T-cell (primary cell): ENCODE measurements around the gene IFT27. TPM values are rescaled to one million over a fixed set of nuclear protein-coding genes. Genes with fewer than 3 reads are reported as not detected.
A peak's percentile ranks its signal among the peaks of the same experiment; 100 is the strongest.

Experiments
- ATAC-seq, 4 experiments: fragments of 200-7000 bp in 3 of 4; fragments of 150-1000 bp in 1 of 4; cut with Tn5 transposase; replicated peaks in 1 of 4; 1 replicate in 3 of 4; 2 replicates in 1 of 4; pipeline ENCODE4 v1.10.0; 2021; ENCODE audit warnings: moderate library complexity in 3 of 4, mild to moderate bottlenecking in 2 of 4, moderate number of reproducible peaks in 1 of 4
- CTCF ChIA-PET, 2 donors: fragments of 300-600 bp; sonication (Branson Sonifier 250); formaldehyde crosslinking; loops; one replicate each; lab custom pipeline; 2022; ENCODE audit warnings: antibody characterized with exemption in 2 of 2; lab: Charles Lee
- POLR2A ChIA-PET, 2 donors: fragments of 300-600 bp; sonication (Branson Sonifier 250); formaldehyde crosslinking; loops; one replicate each; lab custom pipeline; 2022; ENCODE audit warnings: antibody characterized with exemption in 2 of 2; lab: Charles Lee
- DNase-seq, 35 experiments: peaks; one replicate each; pipeline versions ENCODE4 v3.0.0 to v3.0.0-alpha.2; 2013 to 2023
- H3K27ac ChIP-seq: one replicate; pipeline ENCODE4 v1.5.1; 2013; ENCODE audit warnings: low read length
- H3K27me3 ChIP-seq, 2 experiments: replicated peaks in 1 of 2; 1 replicate in 1 of 2; 2 replicates in 1 of 2; pipeline versions ENCODE4 v1.6.1 to v1.7.0; 2013; ENCODE audit warnings: low read length in 1 of 2, mixed read lengths in 1 of 2; ENCODE audit not compliant: control insufficient read depth in 2 of 2, insufficient read depth in 2 of 2; ENCODE audit errors: extremely low read depth in 1 of 2
- H3K36me3 ChIP-seq, 2 donors: 1 replicate in 1 of 2; 2 replicates in 1 of 2; pipeline versions ENCODE4 v1.6.1 to v1.7.0; 2013; ENCODE audit warnings: low read length in 1 of 2; ENCODE audit not compliant: control insufficient read depth in 2 of 2, insufficient read depth in 1 of 2; ENCODE audit errors: extremely low read depth in 1 of 2
- H3K4me1 ChIP-seq, 2 experiments: 1 replicate in 1 of 2; 2 replicates in 1 of 2; pipeline versions ENCODE4 v1.6.1 to v1.7.0; 2013; ENCODE audit warnings: low read length in 2 of 2, mixed read lengths in 1 of 2; ENCODE audit not compliant: insufficient read depth in 2 of 2, control insufficient read depth in 1 of 2; ENCODE audit errors: extremely low read depth in 1 of 2
- H3K4me3 ChIP-seq, 2 donors: 1 replicate in 1 of 2; 2 replicates in 1 of 2; pipeline versions ENCODE4 v1.5.1 to v1.7.0; 2013; ENCODE audit warnings: mild to moderate bottlenecking in 2 of 2, low read length in 1 of 2, moderate library complexity in 1 of 2; ENCODE audit not compliant: control insufficient read depth in 1 of 2; ENCODE audit errors: extremely low read depth in 1 of 2
- H3K9me3 ChIP-seq: 2 replicates; pipeline ENCODE4 v1.7.0; 2013
- H3K27ac Mint-ChIP-seq, 2 donors: one replicate each; pipeline ENCODE4 v1.8.0; 2020 to 2021; ENCODE audit warnings: mild to moderate bottlenecking in 2 of 2, mixed read lengths in 2 of 2
- H3K27me3 Mint-ChIP-seq, 2 donors: one replicate each; pipeline ENCODE4 v1.8.0; 2021 to 2022; ENCODE audit warnings: mixed read lengths in 2 of 2
- H3K36me3 Mint-ChIP-seq: one replicate; pipeline ENCODE4 v1.8.0; 2021; ENCODE audit warnings: mixed read lengths
- H3K4me1 Mint-ChIP-seq, 3 donors: one replicate each; pipeline ENCODE4 v1.8.0; 2020 to 2022; ENCODE audit warnings: mixed read lengths in 3 of 3, mild to moderate bottlenecking in 1 of 3
- H3K4me3 Mint-ChIP-seq, 3 donors: one replicate each; pipeline ENCODE4 v1.8.0; 2020 to 2022; ENCODE audit warnings: mild to moderate bottlenecking in 3 of 3, mixed read lengths in 3 of 3, moderate library complexity in 3 of 3
- H3K9me3 Mint-ChIP-seq, 3 donors: one replicate each; pipeline ENCODE4 v1.8.0; 2020 to 2022; ENCODE audit warnings: mixed read lengths in 3 of 3
- WGBS: methylation state at CpG from one replicate; pipeline ENCODE4 v1.1.5; 2013; ENCODE audit warnings: missing lambda C conversion rate; ENCODE audit not compliant: insufficient coverage; 5-methylcytosine and 5-hydroxymethylcytosine counted together
- total RNA-seq, 35 experiments: library from RNA in 6 of 35; stranded (reverse) in 6 of 35; fragments of 120-200 nt in 1 of 35; gene quantifications; one replicate each; pipeline versions ENCODE4 v1.2.1 to v1.2.4 and lab custom pipeline; 2013 to 2026

The IFT27 gene
- total RNA-seq, 5 donors from 2014 or later (not counting 1 experiment from before 2014, with no cell fraction given) = 19.1 to 34.5 (median 32.0) TPM

- DNase-seq (no peak), ATAC-seq (no peak)
- Mint-ChIP-seq H3K4me1 (peaks cover 19 to 35% (median 28%) of the 10 kb centered on the region in 3 donors), H3K4me3 (no peak overlapping the region), H3K27ac (no peak overlapping the region), H3K9me3 (no peaks in the 10 kb centered on the region), H3K27me3 (peaks cover 32 to 39% of the 10 kb centered on the region in 2 donors), H3K36me3 (no peaks in the 10 kb centered on the region)
- Histone ChIP-seq H3K4me3 (no peak overlapping the region), H3K27me3 (peaks cover 0 to 30% of the 10 kb centered on the region in 2 experiments), H3K4me1 (peaks cover 9 to 17% of the 10 kb centered on the region in 2 experiments), H3K27ac (no peak overlapping the region), H3K9me3 (no peaks in the 10 kb centered on the region), H3K36me3 (no peaks in the 10 kb centered on the region)
- POLR2A ChIA-PET = no interaction called here
- WGBS = 71% methylated on average over 1 of the region's 3 CpGs
- CTCF ChIA-PET = interaction anchor here in 1 of 2 donors (0.6 kb wide), 1 partner anchor 76 kb away, joined by 3 read pairs; no protein-coding TSS in a partner anchor
Measured at GRCh38 chr22:36811094-36811800, 35.3 kb upstream of the IFT27 start.

DNA sequence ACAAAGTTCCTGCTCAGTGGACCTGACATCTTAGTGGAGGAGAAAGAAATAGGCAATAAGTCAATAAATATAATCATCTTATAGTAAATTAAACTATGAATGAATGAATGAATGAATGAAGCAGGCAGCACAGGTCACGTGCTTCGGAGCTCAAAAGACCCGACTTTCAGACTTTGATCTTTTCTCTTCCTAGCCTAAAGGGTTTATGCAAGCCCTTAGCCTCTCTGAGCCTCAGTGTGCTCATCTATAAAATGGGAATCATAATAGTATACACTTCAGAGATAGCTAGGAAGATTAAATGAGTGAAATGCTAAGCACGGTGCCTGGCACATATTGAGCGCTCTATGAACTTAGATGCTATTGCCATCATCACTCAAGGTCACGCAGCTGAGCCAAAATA lies 33.4 kb upstream of the IFT27 start:
- ChIA-PET POLR2A (no interaction called here), CTCF (interaction anchor here in 1 of 2 donors (0.9 kb wide), 1 partner anchor 29 kb away, joined by 3 read pairs; no protein-coding TSS in a partner anchor)
- Mint-ChIP-seq H3K4me3 (peak overlapping the region in 1 of 3 donors; percentile 48), H3K27ac (no peak overlapping the region), H3K4me1 (peaks cover 19 to 25% (median 22%) of the 10 kb centered on the region in 3 donors), H3K36me3 (no peaks in the 10 kb centered on the region), H3K9me3 (no peaks in the 10 kb centered on the region), H3K27me3 (peaks cover 17 to 20% of the 10 kb centered on the region in 2 donors)
- no peak for DNase-seq
- H3K4me3 ChIP-seq = no peak overlapping the region
- peaks cover 9 to 14% of the 10 kb centered on the region in 2 experiments for H3K4me1 ChIP-seq
- WGBS = 93% methylated on average over 3 of the region's 6 CpGs
- H3K27me3 ChIP-seq = peaks cover 0 to 15% of the 10 kb centered on the region in 2 experiments
- no peaks in the 10 kb centered on the region for H3K36me3 ChIP-seq
- H3K27ac ChIP-seq = no peak overlapping the region
- ATAC-seq = no peak
- no peaks in the 10 kb centered on the region for H3K9me3 ChIP-seq

DNA sequence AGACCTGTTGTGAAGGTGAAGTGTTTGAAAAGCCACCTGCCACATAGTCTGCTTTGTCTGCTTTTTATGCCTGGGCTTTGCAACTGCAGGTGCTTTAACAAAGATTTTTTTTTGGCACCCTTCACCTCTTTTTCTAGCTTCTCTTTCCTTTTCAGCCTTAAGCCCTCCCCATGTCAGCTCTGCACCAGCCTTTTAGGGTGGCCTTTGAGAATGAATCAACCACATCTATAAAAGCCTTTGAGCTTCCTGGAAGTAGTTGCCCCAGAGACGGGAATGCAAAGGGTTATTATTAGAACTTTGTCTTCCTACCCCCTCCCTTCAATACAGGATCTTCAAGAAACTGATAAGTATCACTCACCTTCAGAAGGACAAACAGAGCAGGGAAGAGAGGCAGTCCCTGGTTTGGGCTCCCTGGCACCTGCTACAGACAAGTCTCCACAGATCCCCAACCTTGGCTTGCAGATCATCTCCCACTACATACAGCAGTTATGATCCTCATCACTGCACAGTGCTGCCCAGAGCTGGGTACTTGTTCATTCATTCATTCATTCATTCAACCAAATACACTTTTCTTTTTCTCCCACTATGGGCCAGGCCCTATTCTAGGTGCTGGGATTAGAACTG lies 32.9 kb upstream of the IFT27 start:
- POLR2A ChIA-PET = no interaction called here
- Histone ChIP-seq H3K4me3 (no peak overlapping the region), H3K9me3 (no peaks in the 10 kb centered on the region), H3K27me3 (peaks cover 0 to 17% of the 10 kb centered on the region in 2 experiments), H3K4me1 (peaks cover 9 to 14% of the 10 kb centered on the region in 2 experiments), H3K36me3 (no peaks in the 10 kb centered on the region), H3K27ac (no peak overlapping the region)
- H3K9me3 Mint-ChIP-seq = no peaks in the 10 kb centered on the region
- H3K4me3 Mint-ChIP-seq = peak overlapping the region; percentile 11 to 48 (median 31)
- ATAC-seq (peak; percentile 49 to 68 (median 56)), DNase-seq (peak in 1 of 35 experiments; percentile 9)
- peak overlapping the region; percentile 41 to 53 for H3K27ac Mint-ChIP-seq
- H3K36me3 Mint-ChIP-seq = no peaks in the 10 kb centered on the region
- H3K27me3 Mint-ChIP-seq = peaks cover 14 to 21% of the 10 kb centered on the region in 2 donors
- no CpG with 5 or more reads among the region's 1 CpG for WGBS
- CTCF ChIA-PET = interaction anchor here in 1 of 2 donors (0.9 kb wide), 1 partner anchor 29 kb away, joined by 3 read pairs; no protein-coding TSS in a partner anchor
- peaks cover 19 to 25% (median 22%) of the 10 kb centered on the region in 3 donors for H3K4me1 Mint-ChIP-seq

GRCh38 chr22:36807627-36808026 lies 31.7 kb upstream of the IFT27 start:
- DNase-seq = no peak
- peaks cover 9 to 14% of the 10 kb centered on the region in 2 experiments for H3K4me1 ChIP-seq
- POLR2A ChIA-PET = no interaction called here
- Mint-ChIP-seq H3K4me1 (peaks cover 19 to 25% (median 22%) of the 10 kb centered on the region in 3 donors), H3K27me3 (peaks cover 6 to 13% of the 10 kb centered on the region in 2 donors), H3K9me3 (no peaks in the 10 kb centered on the region), H3K4me3 (peak overlapping the region in 1 of 3 donors; percentile 48), H3K36me3 (no peaks in the 10 kb centered on the region), H3K27ac (no peak overlapping the region)
- CTCF ChIA-PET = no interaction called here
- ATAC-seq = no peak
- H3K4me3 ChIP-seq = no peak overlapping the region
- 90% methylated on average over 3 of the region's 7 CpGs for WGBS
- H3K27ac ChIP-seq = no peak overlapping the region
- H3K36me3 ChIP-seq = no peaks in the 10 kb centered on the region
- no peaks in the 10 kb centered on the region for H3K9me3 ChIP-seq
- peaks cover 0 to 13% of the 10 kb centered on the region in 2 experiments for H3K27me3 ChIP-seq

- peaks cover 6 to 8% of the 10 kb centered on the region in 2 donors for H3K27me3 Mint-ChIP-seq
- Histone ChIP-seq H3K4me3 (no peak overlapping the region), H3K27ac (no peak overlapping the region), H3K27me3 (peaks cover 0 to 16% of the 10 kb centered on the region in 2 experiments), H3K4me1 (peaks cover 9 to 14% of the 10 kb centered on the region in 2 experiments), H3K36me3 (no peaks in the 10 kb centered on the region), H3K9me3 (no peaks in the 10 kb centered on the region)
- CTCF ChIA-PET = no interaction called here
- H3K4me3 Mint-ChIP-seq = no peak overlapping the region
- ATAC-seq (no peak), DNase-seq (no peak)
- WGBS = 76% methylated on average over 4 of the region's 6 CpGs
- H3K36me3 Mint-ChIP-seq = no peaks in the 10 kb centered on the region
- POLR2A ChIA-PET = no interaction called here
- no peak overlapping the region for H3K27ac Mint-ChIP-seq
- H3K9me3 Mint-ChIP-seq = no peaks in the 10 kb centered on the region
- peaks cover 19 to 25% (median 22%) of the 10 kb centered on the region in 3 donors for H3K4me1 Mint-ChIP-seq
Measured at GRCh38 chr22:36806835-36807234, 30.9 kb upstream of the IFT27 start.

DNA sequence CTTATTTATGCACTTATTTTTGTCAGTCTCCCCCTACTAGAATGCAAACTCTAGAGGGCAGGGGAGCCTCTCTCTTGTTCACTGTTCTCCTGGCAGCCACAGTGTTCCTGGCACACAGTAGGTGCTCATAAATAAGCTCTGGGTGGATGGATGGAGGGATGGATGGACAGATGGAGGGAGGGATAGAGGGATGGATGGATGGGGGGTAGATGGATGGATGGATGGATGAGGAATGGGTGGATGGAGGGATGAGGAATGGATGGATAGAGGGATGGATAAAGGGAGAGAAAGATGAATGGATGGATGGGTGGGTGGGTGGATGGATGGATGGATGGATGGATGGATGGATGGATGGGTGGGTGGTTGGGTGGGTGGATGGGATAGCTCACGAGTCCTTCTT lies 27.4 kb upstream of the IFT27 start:
- H3K9me3 ChIP-seq = no peaks in the 10 kb centered on the region
- Mint-ChIP-seq H3K4me3 (no peak overlapping the region), H3K27ac (no peak overlapping the region), H3K27me3 (peaks cover 7 to 23% of the 10 kb centered on the region in 2 donors), H3K9me3 (no peaks in the 10 kb centered on the region), H3K36me3 (no peaks in the 10 kb centered on the region), H3K4me1 (peaks cover 11 to 16% (median 12%) of the 10 kb centered on the region in 3 donors)
- POLR2A ChIA-PET = no interaction called here
- H3K27me3 ChIP-seq = peaks cover 0 to 22% of the 10 kb centered on the region in 2 experiments
- CTCF ChIA-PET = no interaction called here
- H3K4me3 ChIP-seq = no peak overlapping the region
- peaks cover 6 to 9% of the 10 kb centered on the region in 2 experiments for H3K4me1 ChIP-seq
- no peak for DNase-seq
- no peak overlapping the region for H3K27ac ChIP-seq
- no CpG with 5 or more reads among the region's 1 CpG for WGBS
- no peaks in the 10 kb centered on the region for H3K36me3 ChIP-seq
- ATAC-seq = no peak
